ENCODE data around the gene CCR2.

DNA sequence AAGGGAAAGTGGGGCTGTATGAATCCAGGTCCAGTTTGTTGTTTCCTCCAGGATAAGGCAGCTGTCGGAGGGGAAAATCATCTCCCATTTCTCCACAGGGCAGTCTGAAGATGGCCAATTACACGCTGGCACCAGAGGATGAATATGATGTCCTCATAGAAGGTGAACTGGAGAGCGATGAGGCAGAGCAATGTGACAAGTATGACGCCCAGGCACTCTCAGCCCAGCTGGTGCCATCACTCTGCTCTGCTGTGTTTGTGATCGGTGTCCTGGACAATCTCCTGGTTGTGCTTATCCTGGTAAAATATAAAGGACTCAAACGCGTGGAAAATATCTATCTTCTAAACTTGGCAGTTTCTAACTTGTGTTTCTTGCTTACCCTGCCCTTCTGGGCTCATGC is 54.1 kb downstream of the CCR2 start:
- TF ChIP-seq, protein P1, sequence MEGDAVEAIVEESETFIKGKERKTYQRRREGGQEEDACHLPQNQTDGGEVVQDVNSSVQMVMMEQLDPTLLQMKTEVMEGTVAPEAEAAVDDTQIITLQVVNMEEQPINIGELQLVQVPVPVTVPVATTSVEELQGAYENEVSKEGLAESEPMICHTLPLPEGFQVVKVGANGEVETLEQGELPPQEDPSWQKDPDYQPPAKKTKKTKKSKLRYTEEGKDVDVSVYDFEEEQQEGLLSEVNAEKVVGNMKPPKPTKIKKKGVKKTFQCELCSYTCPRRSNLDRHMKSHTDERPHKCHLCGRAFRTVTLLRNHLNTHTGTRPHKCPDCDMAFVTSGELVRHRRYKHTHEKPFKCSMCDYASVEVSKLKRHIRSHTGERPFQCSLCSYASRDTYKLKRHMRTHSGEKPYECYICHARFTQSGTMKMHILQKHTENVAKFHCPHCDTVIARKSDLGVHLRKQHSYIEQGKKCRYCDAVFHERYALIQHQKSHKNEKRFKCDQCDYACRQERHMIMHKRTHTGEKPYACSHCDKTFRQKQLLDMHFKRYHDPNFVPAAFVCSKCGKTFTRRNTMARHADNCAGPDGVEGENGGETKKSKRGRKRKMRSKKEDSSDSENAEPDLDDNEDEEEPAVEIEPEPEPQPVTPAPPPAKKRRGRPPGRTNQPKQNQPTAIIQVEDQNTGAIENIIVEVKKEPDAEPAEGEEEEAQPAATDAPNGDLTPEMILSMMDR (optimal IDR thresholded peaks at IDR 0.05 in 1 of 3, IDR thresholded peaks at IDR 0.05 in 1 of 3, conservative IDR thresholded peaks at IDR 0.05 in 1 of 3; ENCODE audit: extremely low read depth in 1 of 3, insufficient read depth in 2 of 3, low read length in 3 of 3) = no peak
- no peak for TF ChIP-seq EZH2 (IDR thresholded peaks at IDR 0.05; ENCODE audit: low read length)
